ENCODE measurements around the gene STK25. TPM values are rescaled to one million over a fixed set of nuclear protein-coding genes. Genes with fewer than 3 reads are reported as not detected.

Gene STK25
- polyA plus RNA-seq, 3 donors = 62.7 to 215 (median 69.5) TPM

DNA sequence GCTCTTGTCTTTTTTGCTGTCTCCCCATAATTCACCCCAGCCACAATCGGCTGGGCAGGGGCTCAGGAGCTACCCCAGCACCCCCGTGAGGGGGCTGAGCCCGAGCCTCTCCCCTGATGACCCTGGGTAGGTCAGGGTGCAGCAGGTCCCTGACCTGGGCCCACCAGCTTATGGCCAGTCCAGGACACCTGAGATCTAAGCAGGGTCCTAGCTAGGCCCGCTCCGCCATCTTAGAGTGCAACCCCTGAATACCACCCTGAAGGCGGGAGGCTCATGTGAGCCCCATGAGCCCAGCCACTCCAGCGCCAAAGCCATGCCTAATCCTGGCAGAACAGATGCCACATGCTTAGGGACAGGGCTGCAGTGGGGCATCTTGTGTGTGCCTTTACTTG lies 16.2 kb downstream of the STK25 start:
- H3K4me3 Mint-ChIP-seq = no peak overlapping the region
- Histone ChIP-seq H3K27ac (ENCODE audit: low read depth in 1 of 2, low read length in 2 of 2) (no peak overlapping the region), H3K36me3 (replicated peaks in 1 of 2; ENCODE audit: control insufficient read depth in 1 of 2, insufficient read depth in 2 of 2, low read length in 2 of 2) (peaks cover 19 to 33% of the 10 kb centered on the region in 2 donors), H3K4me1 (ENCODE audit: control insufficient read depth in 1 of 2, insufficient read depth in 2 of 2, low read length in 2 of 2) (no peaks in the 10 kb centered on the region), H3K9me3 (replicated peaks in 1 of 2; ENCODE audit: control insufficient read depth in 1 of 2, insufficient read depth in 1 of 2, low read length in 2 of 2) (no peaks in the 10 kb centered on the region), H3K4me3 (replicated peaks in 1 of 3; ENCODE audit: low read depth in 2 of 3, low read length in 3 of 3) (no peak overlapping the region), H4K20me1 (ENCODE audit: insufficient read depth, low read length) (no peaks in the 10 kb centered on the region), H3K79me2 (ENCODE audit: insufficient read depth, low read length) (no peaks in the 10 kb centered on the region), H3K9ac (ENCODE audit: insufficient read depth, low read length, poor library complexity, severe bottlenecking) (no peak overlapping the region), H2AFZ (ENCODE audit: insufficient read depth, low read depth, low read length, poor library complexity, severe bottlenecking) (no peak overlapping the region), H3K27me3 (ENCODE audit: control insufficient read depth in 2 of 2, insufficient read depth in 2 of 2, low read length in 2 of 2) (no peaks in the 10 kb centered on the region), H3K4me2 (replicated peaks; ENCODE audit: extremely low read depth, low read length, poor library complexity, severe bottlenecking) (no peak overlapping the region)
- no peak for TF ChIP-seq CTCF (IDR thresholded peaks at IDR 0.05)
- DNase-seq = no peak
- peaks cover 0 to 11% (median 2%) of the 10 kb centered on the region in 3 donors for H3K27me3 Mint-ChIP-seq (ENCODE audit: low read depth in 3 of 3)
- H3K9me3 Mint-ChIP-seq = no peaks in the 10 kb centered on the region
- H3K36me3 Mint-ChIP-seq = peaks cover 31 to 40% of the 10 kb centered on the region in 2 donors
- intact Hi-C loops (cut with micrococcal nuclease) = no loop called here
- WGBS (ENCODE audit: insufficient coverage) = 96% methylated on average over 7 of the region's 7 CpGs
- no peaks in the 10 kb centered on the region for H3K4me1 Mint-ChIP-seq
- H3K27ac Mint-ChIP-seq = peak overlapping the region in 3 of 7 donors; percentile 32 to 56 (median 46)

DNA sequence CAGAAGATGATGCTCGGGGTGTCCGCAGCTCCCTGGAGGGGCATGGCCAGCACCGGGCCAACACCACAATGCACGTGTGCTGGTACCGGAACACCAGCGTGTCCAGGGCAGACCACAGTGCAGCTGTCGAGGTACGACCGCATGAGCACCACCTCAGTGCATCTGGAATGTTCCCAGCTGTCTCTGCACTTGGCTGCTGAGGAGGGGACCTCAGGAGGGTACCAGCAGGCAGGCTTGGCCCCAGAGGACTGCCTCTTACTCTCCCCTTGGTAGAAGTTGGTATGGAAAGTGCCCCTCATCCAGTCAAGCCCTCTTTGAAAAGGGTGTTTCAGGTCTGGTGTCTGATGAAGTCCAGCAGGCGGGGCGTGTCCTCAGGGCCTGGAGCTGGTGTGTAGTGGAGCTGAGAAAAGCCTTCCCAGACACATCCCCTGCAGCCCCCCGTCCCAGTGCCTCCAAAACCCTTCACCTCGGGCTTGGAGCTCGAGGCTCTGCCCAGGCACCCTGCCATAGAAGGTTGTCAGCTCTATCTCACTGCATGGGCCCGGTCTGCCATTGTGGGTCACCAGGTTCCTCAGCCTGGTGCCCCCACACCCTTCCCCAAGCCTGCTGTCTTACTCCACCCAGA lies 16.7 kb downstream of the STK25 start:
- H3K4me3 Mint-ChIP-seq = no peak overlapping the region
- 95% methylated on average over 12 of the region's 15 CpGs for WGBS (ENCODE audit: insufficient coverage)
- intact Hi-C loops (cut with micrococcal nuclease) = no loop called here

More for the DNA sequence above, 16.7 kb downstream of the STK25 start:
- Mint-ChIP-seq H3K27ac (peak overlapping the region in 3 of 7 donors; percentile 32 to 56 (median 46)), H3K27me3 (ENCODE audit: low read depth in 3 of 3) (peaks cover 0 to 11% (median 2%) of the 10 kb centered on the region in 3 donors), H3K9me3 (no peaks in the 10 kb centered on the region), H3K4me1 (no peaks in the 10 kb centered on the region), H3K36me3 (peaks cover 29 to 35% of the 10 kb centered on the region in 2 donors)
- no peak overlapping the region for H3K4me3 ChIP-seq (replicated peaks in 1 of 3; ENCODE audit: low read depth in 2 of 3, low read length in 3 of 3)
- H3K4me2 ChIP-seq (replicated peaks; ENCODE audit: extremely low read depth, low read length, poor library complexity, severe bottlenecking) = no peak overlapping the region
- H3K27ac ChIP-seq (ENCODE audit: low read depth in 1 of 2, low read length in 2 of 2) = no peak overlapping the region
- H3K9me3 ChIP-seq (replicated peaks in 1 of 2; ENCODE audit: control insufficient read depth in 1 of 2, insufficient read depth in 1 of 2, low read length in 2 of 2) = no peaks in the 10 kb centered on the region
- TF ChIP-seq CTCF (IDR thresholded peaks at IDR 0.05) = no peak
- H3K9ac ChIP-seq (ENCODE audit: insufficient read depth, low read length, poor library complexity, severe bottlenecking) = no peak overlapping the region
- no peaks in the 10 kb centered on the region for H3K27me3 ChIP-seq (ENCODE audit: control insufficient read depth in 2 of 2, insufficient read depth in 2 of 2, low read length in 2 of 2)
- no peaks in the 10 kb centered on the region for H3K79me2 ChIP-seq (ENCODE audit: insufficient read depth, low read length)
- DNase-seq = no peak
- peaks cover 19 to 29% of the 10 kb centered on the region in 2 donors for H3K36me3 ChIP-seq (replicated peaks in 1 of 2; ENCODE audit: control insufficient read depth in 1 of 2, insufficient read depth in 2 of 2, low read length in 2 of 2)
- H3K4me1 ChIP-seq (ENCODE audit: control insufficient read depth in 1 of 2, insufficient read depth in 2 of 2, low read length in 2 of 2) = no peaks in the 10 kb centered on the region
- H2AFZ ChIP-seq (ENCODE audit: insufficient read depth, low read depth, low read length, poor library complexity, severe bottlenecking) = no peak overlapping the region
- no peaks in the 10 kb centered on the region for H4K20me1 ChIP-seq (ENCODE audit: insufficient read depth, low read length)

Data from CD14-positive monocyte (primary cell).